ENCODE measurements around the gene CAMK2G. TPM values are rescaled to one million over a fixed set of nuclear protein-coding genes. Genes with fewer than 3 reads are reported as not detected.

Gene CAMK2G
- total RNA-seq, 1 donor from 2014 or later: 24.9 TPM

DNA sequence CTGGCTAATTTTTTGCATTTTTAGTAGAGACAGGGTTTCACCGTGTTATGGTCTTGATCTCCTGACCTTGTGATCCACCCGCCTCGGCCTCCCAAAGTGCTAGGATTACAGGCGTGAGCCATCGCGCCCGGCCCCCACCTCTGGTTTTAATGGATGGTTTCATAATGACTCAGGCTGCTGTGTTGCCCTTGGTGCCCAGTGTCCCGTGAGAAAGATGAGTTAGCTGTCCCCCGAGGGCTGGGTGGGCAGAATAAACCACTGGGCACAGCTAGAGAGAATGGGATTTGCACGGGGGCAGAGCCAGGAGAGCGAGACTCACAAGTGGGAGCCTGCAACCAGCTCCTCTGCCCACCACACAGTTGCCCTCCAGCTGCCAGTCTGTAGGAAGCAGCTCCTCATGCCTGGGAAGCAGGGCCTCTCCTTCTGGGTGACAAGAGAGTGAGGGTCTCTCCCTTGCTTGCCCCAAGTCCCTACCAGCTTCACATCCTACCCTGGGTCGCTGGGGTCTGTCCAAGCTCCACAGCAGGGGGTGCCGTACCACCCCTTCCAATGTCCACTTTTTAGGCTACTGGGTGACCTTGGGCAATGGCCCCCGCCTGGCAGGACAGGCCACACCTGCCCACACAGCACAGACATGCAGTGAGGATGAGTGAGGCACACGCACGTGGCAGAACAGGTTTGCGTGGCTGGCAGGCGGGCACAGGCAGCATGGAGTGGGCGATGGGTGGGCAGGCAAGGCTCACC is 46.8 kb downstream of the CAMK2G start:
- Mint-ChIP-seq H3K27me3 (no peaks in the 10 kb centered on the region), H3K27ac (no peak overlapping the region), H3K36me3 (peaks cover 2% of the 10 kb centered on the region), H3K4me1 (ENCODE audit: unreplicated experiment) (no peaks in the 10 kb centered on the region), H3K9me3 (no peaks in the 10 kb centered on the region), H3K4me3 (no peak overlapping the region)
- DNase-seq (ENCODE audit: extremely low spot score, unreplicated experiment): no peak
- TF ChIP-seq, protein P1, sequence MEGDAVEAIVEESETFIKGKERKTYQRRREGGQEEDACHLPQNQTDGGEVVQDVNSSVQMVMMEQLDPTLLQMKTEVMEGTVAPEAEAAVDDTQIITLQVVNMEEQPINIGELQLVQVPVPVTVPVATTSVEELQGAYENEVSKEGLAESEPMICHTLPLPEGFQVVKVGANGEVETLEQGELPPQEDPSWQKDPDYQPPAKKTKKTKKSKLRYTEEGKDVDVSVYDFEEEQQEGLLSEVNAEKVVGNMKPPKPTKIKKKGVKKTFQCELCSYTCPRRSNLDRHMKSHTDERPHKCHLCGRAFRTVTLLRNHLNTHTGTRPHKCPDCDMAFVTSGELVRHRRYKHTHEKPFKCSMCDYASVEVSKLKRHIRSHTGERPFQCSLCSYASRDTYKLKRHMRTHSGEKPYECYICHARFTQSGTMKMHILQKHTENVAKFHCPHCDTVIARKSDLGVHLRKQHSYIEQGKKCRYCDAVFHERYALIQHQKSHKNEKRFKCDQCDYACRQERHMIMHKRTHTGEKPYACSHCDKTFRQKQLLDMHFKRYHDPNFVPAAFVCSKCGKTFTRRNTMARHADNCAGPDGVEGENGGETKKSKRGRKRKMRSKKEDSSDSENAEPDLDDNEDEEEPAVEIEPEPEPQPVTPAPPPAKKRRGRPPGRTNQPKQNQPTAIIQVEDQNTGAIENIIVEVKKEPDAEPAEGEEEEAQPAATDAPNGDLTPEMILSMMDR (conservative IDR thresholded peaks at IDR 0.05): no peak

DNA sequence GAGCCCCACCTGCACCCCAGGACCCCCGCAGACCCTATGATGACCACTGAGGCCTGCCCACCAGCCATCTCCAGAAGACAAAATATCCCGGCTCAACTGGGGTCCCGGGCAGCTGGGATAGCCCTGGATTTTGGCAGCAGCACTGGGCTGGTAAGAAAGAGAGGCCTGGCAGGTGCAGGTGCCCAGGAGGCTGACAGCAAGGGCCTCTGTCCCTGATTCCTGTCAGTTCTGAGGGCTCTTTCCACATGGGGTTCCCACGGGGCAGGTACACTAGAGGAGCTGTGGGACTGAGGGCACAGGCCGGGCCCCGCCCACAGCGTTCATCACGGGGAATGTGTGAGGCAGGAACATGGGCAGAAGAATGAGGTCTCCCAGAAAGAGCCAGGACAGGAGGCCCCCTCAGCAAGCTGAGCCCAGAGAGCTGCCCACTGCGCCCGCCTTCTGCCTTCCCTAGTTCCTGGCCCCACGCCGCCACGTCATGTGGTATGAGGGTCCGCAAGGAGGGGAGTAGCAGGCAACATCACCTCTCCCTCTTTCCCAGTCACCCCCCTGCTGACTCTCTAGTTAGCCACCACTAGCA is 50.1 kb downstream of the CAMK2G start:
- Mint-ChIP-seq H3K9me3 (no peaks in the 10 kb centered on the region), H3K27ac (no peak overlapping the region), H3K4me3 (no peak overlapping the region), H3K36me3 (peaks cover 4% of the 10 kb centered on the region), H3K4me1 (ENCODE audit: unreplicated experiment) (peaks cover 4% of the 10 kb centered on the region), H3K27me3 (no peaks in the 10 kb centered on the region)
- DNase-seq (ENCODE audit: extremely low spot score, unreplicated experiment): no peak
- TF ChIP-seq, protein P1 (conservative IDR thresholded peaks at IDR 0.05): no peak

DNA sequence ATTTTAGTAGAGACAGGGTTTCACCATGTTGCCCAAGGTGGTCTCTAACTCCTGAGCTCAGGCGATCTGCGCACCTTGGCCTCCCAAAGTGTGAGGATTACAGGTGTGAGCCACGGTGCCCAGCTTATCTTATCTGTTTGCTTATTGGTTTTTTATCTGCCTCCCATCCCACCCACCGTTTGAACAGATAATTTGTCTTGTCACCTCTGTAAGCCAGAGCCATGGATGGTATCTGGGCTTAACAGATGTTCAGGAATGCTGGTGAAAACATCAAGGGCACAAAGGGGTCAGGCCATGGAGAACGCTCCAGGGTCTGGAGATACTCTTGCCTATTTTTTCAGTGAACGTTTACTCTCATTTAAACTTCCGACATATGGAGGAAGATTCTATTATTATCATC is 51.0 kb downstream of the CAMK2G start:
- Mint-ChIP-seq H3K4me1 (ENCODE audit: unreplicated experiment) (peaks cover 10% of the 10 kb centered on the region), H3K4me3 (no peak overlapping the region), H3K9me3 (no peaks in the 10 kb centered on the region), H3K27me3 (no peaks in the 10 kb centered on the region), H3K36me3 (peaks cover 4% of the 10 kb centered on the region), H3K27ac (no peak overlapping the region)
- DNase-seq (ENCODE audit: extremely low spot score, unreplicated experiment): no peak
- TF ChIP-seq, protein P1 (conservative IDR thresholded peaks at IDR 0.05): no peak

DNA sequence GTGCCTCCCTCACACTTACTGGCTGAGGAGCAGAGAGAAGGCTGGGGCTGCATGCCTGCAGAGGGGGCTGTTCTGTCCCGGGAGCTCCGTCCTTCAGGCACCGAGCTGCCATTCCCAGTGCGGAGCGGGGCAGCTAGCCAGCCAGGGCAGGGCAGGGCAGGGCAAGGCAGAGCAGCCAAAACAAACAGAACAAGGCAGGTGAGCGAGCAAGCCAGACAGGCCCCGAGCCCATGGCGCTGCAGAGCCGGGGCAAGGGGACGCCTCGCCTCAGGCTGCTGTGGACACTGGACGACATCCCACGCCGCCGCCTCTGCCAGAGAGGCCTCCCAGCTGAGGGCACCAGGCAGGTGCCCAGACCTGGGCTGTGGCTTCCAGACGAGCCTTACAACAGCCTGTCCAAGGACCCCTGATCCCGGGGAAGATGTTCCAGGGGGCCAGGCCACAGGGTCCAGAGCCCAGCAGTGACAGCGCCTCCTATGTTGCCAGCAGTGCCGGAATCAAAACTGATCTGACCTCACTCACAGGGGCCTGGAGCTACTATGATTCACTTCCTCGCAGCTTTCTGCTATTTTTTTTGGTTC is 54.8 kb downstream of the CAMK2G start:
- Mint-ChIP-seq H3K4me3 (no peak overlapping the region), H3K9me3 (no peaks in the 10 kb centered on the region), H3K4me1 (ENCODE audit: unreplicated experiment) (peaks cover 15% of the 10 kb centered on the region), H3K27me3 (no peaks in the 10 kb centered on the region), H3K36me3 (peaks cover 9% of the 10 kb centered on the region), H3K27ac (no peak overlapping the region)
- DNase-seq (ENCODE audit: extremely low spot score, unreplicated experiment): no peak
- TF ChIP-seq, protein P1 (conservative IDR thresholded peaks at IDR 0.05): no peak

DNA sequence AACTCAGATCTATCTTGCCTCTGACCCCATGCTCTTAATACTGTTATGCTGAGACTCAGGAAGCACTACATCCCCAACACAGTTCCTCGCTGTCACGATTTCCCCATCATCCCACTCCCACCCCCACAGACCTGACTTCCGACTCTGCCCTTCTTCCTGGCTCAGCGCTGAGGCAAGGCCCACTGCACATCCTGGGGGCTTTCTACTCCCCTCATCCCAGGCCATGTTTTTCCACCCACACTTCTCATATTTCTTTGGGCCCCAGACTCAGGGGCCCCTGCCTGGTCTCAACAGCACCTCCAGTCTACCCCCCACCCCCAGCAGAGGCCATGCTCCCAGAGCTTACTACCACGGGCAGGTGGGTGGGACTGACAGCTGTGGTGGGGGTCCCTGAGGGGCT is 55.3 kb downstream of the CAMK2G start:
- Mint-ChIP-seq H3K27ac (no peak overlapping the region), H3K9me3 (no peaks in the 10 kb centered on the region), H3K36me3 (peaks cover 9% of the 10 kb centered on the region)

More for the DNA sequence above, 55.3 kb downstream of the CAMK2G start:
- no peaks in the 10 kb centered on the region for H3K27me3 Mint-ChIP-seq
- DNase-seq (ENCODE audit: extremely low spot score, unreplicated experiment): no peak
- TF ChIP-seq, protein P1 (conservative IDR thresholded peaks at IDR 0.05): no peak
- no peak overlapping the region for H3K4me3 Mint-ChIP-seq
- H3K4me1 Mint-ChIP-seq (ENCODE audit: unreplicated experiment): peaks cover 15% of the 10 kb centered on the region
